GM20000 (cell line): ENCODE data around the gene POU6F2.
"Not testable (repeated sequence)": the region's sequence is repeated elsewhere in the genome, so short reads cannot be mapped to it uniquely, and the experiment has no call there.

Source experiments
- DNase-seq: peaks from one replicate; pipeline ENCODE4 v3.0.0; 2012; ENCODE audit warnings: low spot score
- CTCF ChIP-seq: IDR thresholded peaks from 2 replicates; pipeline ENCODE4 v1.5.1; 2012; ENCODE audit warnings: mild to moderate bottlenecking, control low read depth; ENCODE audit errors: extremely low read depth, missing control alignments

Gene POU6F2

GRCh38 chr7:39181398-39181797, 203.7 kb downstream of the POU6F2 start:
- DNase-seq = no peak
- no peak for TF ChIP-seq CTCF

GRCh38 chr7:39183796-39184195, 206.1 kb downstream of the POU6F2 start:
- TF ChIP-seq CTCF = no peak
- no peak for DNase-seq

- TF ChIP-seq CTCF = no peak
- DNase-seq = no peak
Observed at GRCh38 chr7:39184391-39184790, 206.7 kb downstream of the POU6F2 start.

GRCh38 chr7:39186131-39186530, 208.4 kb downstream of the POU6F2 start:
- DNase-seq = no peak
- no peak for TF ChIP-seq CTCF

GRCh38 chr7:39186671-39187070, 209.0 kb downstream of the POU6F2 start:
- no peak for DNase-seq
- no peak for TF ChIP-seq CTCF

GRCh38 chr7:39187130-39187529, 209.4 kb downstream of the POU6F2 start:
- DNase-seq = no peak
- no peak for TF ChIP-seq CTCF

- DNase-seq = no peak
- no peak for TF ChIP-seq CTCF
Observed at GRCh38 chr7:39192476-39192875, 214.8 kb downstream of the POU6F2 start.

GRCh38 chr7:39194388-39194787, 216.7 kb downstream of the POU6F2 start:
- not testable (repeated sequence) for DNase-seq
